Osteocyte (in vitro differentiated cells): Measurements from ENCODE around the gene UBA1. TPM values are rescaled to one million over a fixed set of nuclear protein-coding genes. Genes with fewer than 3 reads are reported as not detected.

ENCODE experiments used
- DNase-seq: peaks from one replicate; pipeline ENCODE4 v3.0.0; 2021; ENCODE audit warnings: mixed read lengths; ENCODE audit not compliant: unreplicated experiment; ENCODE audit errors: extremely low spot score
- H3K27ac Mint-ChIP-seq: one replicate; pipeline ENCODE4 v1.8.0; 2021; ENCODE audit warnings: mild to moderate bottlenecking, mixed read lengths; ENCODE audit not compliant: unreplicated experiment
- H3K27me3 Mint-ChIP-seq: one replicate; pipeline ENCODE4 v1.8.0; 2021; ENCODE audit warnings: mixed read lengths; ENCODE audit not compliant: unreplicated experiment
- H3K36me3 Mint-ChIP-seq: one replicate; pipeline ENCODE4 v1.8.0; 2021; ENCODE audit warnings: mixed read lengths; ENCODE audit not compliant: unreplicated experiment
- H3K4me1 Mint-ChIP-seq: one replicate; pipeline ENCODE4 v1.8.0; 2021; ENCODE audit warnings: mixed read lengths; ENCODE audit not compliant: unreplicated experiment
- H3K4me3 Mint-ChIP-seq: one replicate; pipeline ENCODE4 v1.8.0; 2021; ENCODE audit warnings: mild to moderate bottlenecking, moderate library complexity, mixed read lengths; ENCODE audit not compliant: unreplicated experiment
- H3K9me3 Mint-ChIP-seq: one replicate; pipeline ENCODE4 v1.8.0; 2021; ENCODE audit warnings: mixed read lengths; ENCODE audit not compliant: unreplicated experiment
- CTCF ChIP-seq: fragments of 200-600 bp; sonication (generic); IDR thresholded peaks from 2 replicates; pipeline ENCODE4 v1.5.0; 2021; ENCODE audit warnings: antibody characterized with exemption, mild to moderate bottlenecking, moderate library complexity
- total RNA-seq: library from RNA; stranded (reverse); gene quantifications from 2 replicates; pipeline ENCODE4 v1.2.1, GENCODE V29; 2021

UBA1 gene
- total RNA-seq, 1 donor from 2014 or later: 350 TPM

- no peak overlapping the region for H3K4me3 Mint-ChIP-seq
- TF ChIP-seq CTCF: no peak
- no peak for DNase-seq
- peaks cover 5% of the 10 kb centered on the region for H3K36me3 Mint-ChIP-seq
- no peaks in the 10 kb centered on the region for H3K9me3 Mint-ChIP-seq
- no peaks in the 10 kb centered on the region for H3K4me1 Mint-ChIP-seq
- H3K27me3 Mint-ChIP-seq: no peaks in the 10 kb centered on the region
- H3K27ac Mint-ChIP-seq: no peak overlapping the region
Measured at GRCh38 chrX:47156611-47157520, 36.8 kb upstream of the UBA1 start.

GRCh38 chrX:47158131-47158530, 35.5 kb upstream of the UBA1 start:
- H3K4me3 Mint-ChIP-seq: no peak overlapping the region
- H3K27ac Mint-ChIP-seq: no peak overlapping the region
- peaks cover 5% of the 10 kb centered on the region for H3K36me3 Mint-ChIP-seq
- no peak for DNase-seq
- no peak for TF ChIP-seq CTCF
- no peaks in the 10 kb centered on the region for H3K4me1 Mint-ChIP-seq
- no peaks in the 10 kb centered on the region for H3K27me3 Mint-ChIP-seq
- no peaks in the 10 kb centered on the region for H3K9me3 Mint-ChIP-seq

GRCh38 chrX:47158781-47159180, 34.8 kb upstream of the UBA1 start:
- Mint-ChIP-seq H3K4me1 (no peaks in the 10 kb centered on the region), H3K27ac (no peak overlapping the region), H3K27me3 (no peaks in the 10 kb centered on the region), H3K36me3 (peaks cover 5% of the 10 kb centered on the region), H3K4me3 (no peak overlapping the region), H3K9me3 (no peaks in the 10 kb centered on the region)
- no peak for TF ChIP-seq CTCF
- DNase-seq: no peak

GRCh38 chrX:47160781-47161180, 32.8 kb upstream of the UBA1 start:
- no peak for TF ChIP-seq CTCF
- no peak for DNase-seq

GRCh38 chrX:47162927-47163583, 30.6 kb upstream of the UBA1 start:
- Mint-ChIP-seq H3K27me3 (no peaks in the 10 kb centered on the region), H3K27ac (no peak overlapping the region), H3K36me3 (peaks cover 2% of the 10 kb centered on the region), H3K4me1 (no peaks in the 10 kb centered on the region), H3K9me3 (no peaks in the 10 kb centered on the region), H3K4me3 (no peak overlapping the region)
- TF ChIP-seq CTCF: no peak
- DNase-seq: no peak

More at GRCh38 chrX:47160781-47161180, 32.8 kb upstream of the UBA1 start:
- Mint-ChIP-seq H3K27me3 (no peaks in the 10 kb centered on the region), H3K4me3 (no peak overlapping the region), H3K27ac (no peak overlapping the region), H3K36me3 (peaks cover 5% of the 10 kb centered on the region), H3K4me1 (no peaks in the 10 kb centered on the region), H3K9me3 (no peaks in the 10 kb centered on the region)
